ENCODE data around the gene ZNF831.

DNA sequence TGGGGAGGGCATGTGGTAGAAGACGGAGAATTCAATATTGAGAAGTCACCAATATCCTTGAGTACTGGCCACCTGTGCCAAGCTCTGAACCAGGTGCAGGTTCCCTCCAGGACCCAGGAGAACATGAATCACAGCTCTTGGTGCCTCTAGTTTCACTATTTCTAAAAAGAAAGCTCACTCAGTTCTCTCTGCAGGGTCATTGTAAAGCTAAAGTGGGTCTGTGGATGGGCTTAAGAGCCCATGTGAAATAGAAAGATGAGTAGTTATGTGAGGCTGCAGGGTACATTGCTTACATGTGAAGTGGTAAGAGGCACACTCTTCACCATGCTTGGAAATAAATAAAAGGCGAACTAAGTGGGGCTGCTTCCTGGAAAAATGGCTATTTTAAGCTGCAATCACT, 43.6 kb downstream of the ZNF831 start:
- no peak for TF ChIP-seq POLR2A (IDR thresholded peaks at IDR 0.05)
- TF ChIP-seq, protein P1, sequence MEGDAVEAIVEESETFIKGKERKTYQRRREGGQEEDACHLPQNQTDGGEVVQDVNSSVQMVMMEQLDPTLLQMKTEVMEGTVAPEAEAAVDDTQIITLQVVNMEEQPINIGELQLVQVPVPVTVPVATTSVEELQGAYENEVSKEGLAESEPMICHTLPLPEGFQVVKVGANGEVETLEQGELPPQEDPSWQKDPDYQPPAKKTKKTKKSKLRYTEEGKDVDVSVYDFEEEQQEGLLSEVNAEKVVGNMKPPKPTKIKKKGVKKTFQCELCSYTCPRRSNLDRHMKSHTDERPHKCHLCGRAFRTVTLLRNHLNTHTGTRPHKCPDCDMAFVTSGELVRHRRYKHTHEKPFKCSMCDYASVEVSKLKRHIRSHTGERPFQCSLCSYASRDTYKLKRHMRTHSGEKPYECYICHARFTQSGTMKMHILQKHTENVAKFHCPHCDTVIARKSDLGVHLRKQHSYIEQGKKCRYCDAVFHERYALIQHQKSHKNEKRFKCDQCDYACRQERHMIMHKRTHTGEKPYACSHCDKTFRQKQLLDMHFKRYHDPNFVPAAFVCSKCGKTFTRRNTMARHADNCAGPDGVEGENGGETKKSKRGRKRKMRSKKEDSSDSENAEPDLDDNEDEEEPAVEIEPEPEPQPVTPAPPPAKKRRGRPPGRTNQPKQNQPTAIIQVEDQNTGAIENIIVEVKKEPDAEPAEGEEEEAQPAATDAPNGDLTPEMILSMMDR (IDR thresholded peaks at IDR 0.05), result no peak
